IMR-90 (cell line): ENCODE results near the gene CEMIP2. TPM values are rescaled to one million over a fixed set of nuclear protein-coding genes. Genes with fewer than 3 reads are reported as not detected.

Source experiments
- ATAC-seq: fragments of 200-7000 bp; cut with Tn5 transposase; 2 replicates; pipeline ENCODE4 v1.9.1; 2020; ENCODE audit warnings: low read depth, mild to moderate bottlenecking, moderate library complexity
- BruUV-seq: library from RNA; stranded (reverse); fragments of 400-500 nt; replicated peaks from 2 replicates; lab custom pipeline; 2021; lab: Mats Ljungman, UMichigan
- CTCF ChIA-PET: fragments of 300-600 bp; formaldehyde crosslinking; extraction: SDS; loops from one replicate; lab custom pipeline; 2021; ENCODE audit warnings: antibody characterized with exemption; lab: Yijun Ruan, JAX
- POLR2A ChIA-PET: fragments of 300-600 bp; sonication (Branson Sonifier 250); formaldehyde crosslinking; loops from one replicate; lab custom pipeline; 2022; ENCODE audit warnings: antibody characterized with exemption; ENCODE audit not compliant: unreplicated experiment; lab: Charles Lee
- DNase-seq: peaks from one replicate; pipeline ENCODE4 v3.0.0; 2013
- H2AFZ ChIP-seq: replicated peaks from 2 replicates; pipeline ENCODE3; 2013; ENCODE audit warnings: low read length, mild to moderate bottlenecking; ENCODE audit not compliant: poor library complexity
- H2AK5ac ChIP-seq: 2 replicates; pipeline ENCODE4 v1.6.1; 2013; ENCODE audit warnings: low read depth, low read length, inconsistent platforms
- H2AK9ac ChIP-seq: replicated peaks from 2 replicates; pipeline ENCODE3; 2013; ENCODE audit warnings: mild to moderate bottlenecking, low read depth, low read length, moderate library complexity; ENCODE audit not compliant: poor library complexity
- H2BK120ac ChIP-seq: 2 replicates; pipeline ENCODE4 v1.6.1; 2013; ENCODE audit warnings: low read depth, low read length, inconsistent platforms
- H2BK15ac ChIP-seq: 3 replicates; pipeline ENCODE4 v1.6.1; 2013; ENCODE audit warnings: low read depth, low read length, inconsistent platforms
- H2BK20ac ChIP-seq: 2 replicates; pipeline ENCODE4 v1.6.1; 2013; ENCODE audit warnings: low read depth, mild to moderate bottlenecking, inconsistent platforms, low read length, moderate library complexity
- H2BK5ac ChIP-seq: 2 replicates; pipeline ENCODE4 v1.6.1; 2013; ENCODE audit warnings: mild to moderate bottlenecking, low read depth, low read length, inconsistent platforms; ENCODE audit not compliant: poor library complexity, severe bottlenecking
- H3K14ac ChIP-seq: replicated peaks from 2 replicates; pipeline ENCODE4 v1.6.1; 2013; ENCODE audit warnings: low read depth, low read length, inconsistent platforms
- H3K18ac ChIP-seq: 2 replicates; pipeline ENCODE4 v1.6.1; 2013; ENCODE audit warnings: low read depth, low read length, control low read depth
- H3K23ac ChIP-seq: 2 replicates; pipeline ENCODE4 v1.6.1; 2013; ENCODE audit warnings: low read depth, low read length, inconsistent platforms
- H3K27ac ChIP-seq: 2 replicates; pipeline ENCODE4 v1.5.1; 2013; ENCODE audit warnings: mild to moderate bottlenecking, control low read depth, low read length; ENCODE audit not compliant: insufficient read depth
- H3K27me3 ChIP-seq: 2 replicates; pipeline ENCODE4 v1.6.1; 2013; ENCODE audit warnings: low read length; ENCODE audit not compliant: control insufficient read depth, insufficient read depth
- H3K36me3 ChIP-seq: 2 replicates; pipeline ENCODE4 v1.6.1; 2013; ENCODE audit warnings: low read length, mixed read lengths; ENCODE audit not compliant: control insufficient read depth, insufficient read depth
- H3K4ac ChIP-seq: 2 replicates; pipeline ENCODE4 v1.6.1; 2013; ENCODE audit warnings: low read depth, low read length, inconsistent platforms
- H3K4me1 ChIP-seq: 2 replicates; pipeline ENCODE4 v1.6.1; 2013; ENCODE audit warnings: low read length, mixed read lengths; ENCODE audit not compliant: control insufficient read depth, insufficient read depth
- H3K4me2 ChIP-seq: 2 replicates; pipeline ENCODE4 v1.6.1; 2013; ENCODE audit warnings: low read depth, mild to moderate bottlenecking, control low read depth, low read length, moderate library complexity
- H3K4me3 ChIP-seq: 2 replicates; pipeline ENCODE4 v1.5.1; 2013; ENCODE audit warnings: low read depth, mild to moderate bottlenecking, control low read depth, low read length, moderate library complexity; ENCODE audit not compliant: insufficient read depth
- H3K56ac ChIP-seq: 2 replicates; pipeline ENCODE4 v1.6.1; 2013; ENCODE audit warnings: low read length, inconsistent platforms; ENCODE audit not compliant: insufficient read depth; ENCODE audit errors: extremely low read depth
- H3K79me1 ChIP-seq, 2 experiments: 2 replicates each; pipeline ENCODE4 v1.6.1; 2013; ENCODE audit warnings: low read length in 2 of 2, inconsistent platforms in 1 of 2, low read depth in 1 of 2
- H3K9ac ChIP-seq: 2 replicates; pipeline ENCODE4 v1.6.1; 2013; ENCODE audit warnings: low read depth, low read length, control low read depth
- H3K9me1 ChIP-seq: 2 replicates; pipeline ENCODE4 v1.6.1; 2013; ENCODE audit warnings: low read length, inconsistent platforms; ENCODE audit not compliant: insufficient read depth
- H3K9me3 ChIP-seq: 2 replicates; pipeline ENCODE4 v1.6.1; 2013; ENCODE audit warnings: low read length; ENCODE audit not compliant: control insufficient read depth, insufficient read depth
- H4K20me1 ChIP-seq: 2 replicates; pipeline ENCODE4 v1.6.1; 2013; ENCODE audit warnings: low read length, inconsistent platforms; ENCODE audit not compliant: insufficient read depth
- H4K5ac ChIP-seq: 2 replicates; pipeline ENCODE4 v1.6.1; 2013; ENCODE audit warnings: mild to moderate bottlenecking, low read depth, low read length, control low read depth
- H4K8ac ChIP-seq, 2 experiments: 2 replicates each; pipeline ENCODE4 v1.6.1; 2013; ENCODE audit warnings: low read depth in 2 of 2, low read length in 2 of 2, control low read depth in 1 of 2, inconsistent platforms in 1 of 2
- H4K91ac ChIP-seq: 2 replicates; pipeline ENCODE4 v1.6.1; 2013; ENCODE audit warnings: low read depth, low read length, inconsistent platforms; ENCODE audit not compliant: insufficient read depth
- BHLHE40 ChIP-seq: fragments of 150-350 bp; IDR thresholded peaks from 2 replicates; pipeline ENCODE4 v1.6.1; 2016; ENCODE audit warnings: mild to moderate bottlenecking, low read depth, low read length
- CEBPB ChIP-seq: IDR thresholded peaks from 2 replicates; pipeline ENCODE4 v1.6.1; 2012; ENCODE audit warnings: low read depth, low read length, improper control_type of control experiment
- CHD1 ChIP-seq: IDR thresholded peaks from 2 replicates; pipeline ENCODE4 v1.6.1; 2012; ENCODE audit warnings: low read depth, low read length, improper control_type of control experiment
- CTCF ChIP-seq: conservative IDR thresholded peaks from 2 replicates; pipeline ENCODE4 v1.5.1; 2012; ENCODE audit warnings: mild to moderate bottlenecking, low read depth, low read length, improper control_type of control experiment
- FOS ChIP-seq: fragments of 150-350 bp; IDR thresholded peaks from 2 replicates; pipeline ENCODE4 v1.6.1; 2016; ENCODE audit warnings: low read depth, low read length
- MAFK ChIP-seq: IDR thresholded peaks from 2 replicates; pipeline ENCODE4 v1.6.1; 2012; ENCODE audit warnings: low read depth, low read length, improper control_type of control experiment
- MAZ ChIP-seq: IDR thresholded peaks from 2 replicates; pipeline ENCODE4 v1.6.1; 2012; ENCODE audit warnings: low read depth, mild to moderate bottlenecking, low read length, improper control_type of control experiment, moderate library complexity, borderline replicate concordance
- NFE2L2 ChIP-seq: fragments of 150-350 bp; IDR thresholded peaks from 2 replicates; pipeline ENCODE4 v1.6.1; 2016; ENCODE audit warnings: low read depth, mild to moderate bottlenecking, low read length
- RAD21 ChIP-seq: IDR thresholded peaks from 2 replicates; pipeline ENCODE4 v1.6.1; 2012; ENCODE audit warnings: low read length, improper control_type of control experiment
- RCOR1 ChIP-seq: IDR thresholded peaks from 2 replicates; pipeline ENCODE4 v1.6.1; 2012; ENCODE audit warnings: mild to moderate bottlenecking, low read length, improper control_type of control experiment; ENCODE audit not compliant: insufficient replicate concordance
- SMC3 ChIP-seq: fragments of 150-350 bp; IDR thresholded peaks from 2 replicates; pipeline ENCODE4 v1.6.1; 2016; ENCODE audit warnings: low read depth, mild to moderate bottlenecking, antibody characterized with exemption, low read length, moderate library complexity
- WGBS, 2 experiments: methylation state at CpG; one replicate each; pipeline versions ENCODE4 v1.1.5 to v1.1.7; 2013; ENCODE audit warnings: missing lambda C conversion rate in 2 of 2; ENCODE audit not compliant: insufficient read length in 1 of 2; ENCODE audit errors: extremely low coverage in 2 of 2; 5-methylcytosine and 5-hydroxymethylcytosine counted together
- dilution Hi-C: fragments of 300-500 bp; cut with HindIII; formaldehyde crosslinking; loops from one replicate; pipeline ENCODE4 v1.14.3; 2018; ENCODE audit warnings: low sequenced_read_pairs; ENCODE audit not compliant: unreplicated experiment
- in situ Hi-C: fragments of 300-500 bp; cut with MboI; formaldehyde crosslinking; loops from 3 replicates; pipeline ENCODE4 v1.14.3; 2019; ENCODE audit warnings: low sequenced_read_pairs, inconsistent platforms, mixed read lengths
- intact Hi-C: fragments of 100-400 bp; cut with micrococcal nuclease; formaldehyde crosslinking; loops from 2 replicates; pipeline ENCODE4 v1.10.0; 2022
- polyA plus RNA-seq, 3 experiments: library from polyadenylated mRNA; depleted of rRNA; stranded (reverse); fragments of >200 nt; gene quantifications; 2 replicates each; pipeline ENCODE4 v1.2.3, GENCODE V29; 2012; ENCODE audit warnings: low replicate concordance in 1 of 3
- total RNA-seq: library from RNA; depleted of rRNA; stranded (reverse); fragments of >200 nt; gene quantifications from 2 replicates; pipeline ENCODE4 v1.2.3, GENCODE V29; 2012
- TF ChIP-seq, protein P1 (sequence below): fragments of 150-350 bp; IDR thresholded peaks from 2 replicates; pipeline ENCODE4 v1.6.1; 2017; ENCODE audit warnings: mild to moderate bottlenecking, antibody characterized with exemption, low read length, low read depth

The CEMIP2 gene
- total and polyA plus RNA-seq, 2 of the 4 experiments (the other 2 are of a cell fraction): 65.2 to 67.4 TPM

- dilution Hi-C loops: no loop called here
- no peak overlapping the region for H3K4ac ChIP-seq
Observed at GRCh38 chr9:71756753-71757152, 11.6 kb downstream of the CEMIP2 start.

More at GRCh38 chr9:71756753-71757152, 11.6 kb downstream of the CEMIP2 start:
- Histone ChIP-seq H3K4me2 (no peak overlapping the region), H3K14ac (no peak overlapping the region), H3K27ac (no peak overlapping the region), H3K18ac (no peak overlapping the region), H2BK120ac (no peak overlapping the region), H4K91ac (no peak overlapping the region), H3K27me3 (no peaks in the 10 kb centered on the region), H4K5ac (no peak overlapping the region), H3K79me1 (peaks cover 16 to 53% of the 10 kb centered on the region in 2 experiments), H3K9me3 (no peaks in the 10 kb centered on the region), H3K23ac (no peak overlapping the region), H3K56ac (no peak overlapping the region), H3K36me3 (no peaks in the 10 kb centered on the region), H2BK5ac (no peak overlapping the region), H2AK9ac (no peak overlapping the region), H2BK20ac (no peak overlapping the region), H3K4me3 (no peak overlapping the region), H3K9ac (no peak overlapping the region), H3K4me1 (peaks cover 10% of the 10 kb centered on the region), H3K9me1 (peaks cover 11% of the 10 kb centered on the region), H2BK15ac (no peak overlapping the region), H2AFZ (no peak overlapping the region), H4K20me1 (peaks cover 43% of the 10 kb centered on the region), H2AK5ac (no peak overlapping the region), H4K8ac (no peak overlapping the region)
- in situ Hi-C loops: no loop called here
- ChIA-PET CTCF (interaction anchor here (1.3 kb wide), 1 partner anchor 10 kb away, joined by 4 read pairs; no protein-coding TSS in a partner anchor), POLR2A (no interaction called here)
- DNase-seq (no peak), ATAC-seq (no peak)
- WGBS, 2 experiments: no CpG with 5 or more reads among the region's 1 CpG
- intact Hi-C loops: no loop called here
- no TSS peak for BruUV-seq
- TF ChIP-seq SMC3: no peak
- TF ChIP-seq, protein P1, sequence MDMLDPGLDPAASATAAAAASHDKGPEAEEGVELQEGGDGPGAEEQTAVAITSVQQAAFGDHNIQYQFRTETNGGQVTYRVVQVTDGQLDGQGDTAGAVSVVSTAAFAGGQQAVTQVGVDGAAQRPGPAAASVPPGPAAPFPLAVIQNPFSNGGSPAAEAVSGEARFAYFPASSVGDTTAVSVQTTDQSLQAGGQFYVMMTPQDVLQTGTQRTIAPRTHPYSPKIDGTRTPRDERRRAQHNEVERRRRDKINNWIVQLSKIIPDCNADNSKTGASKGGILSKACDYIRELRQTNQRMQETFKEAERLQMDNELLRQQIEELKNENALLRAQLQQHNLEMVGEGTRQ: no peak
- no peak for TF ChIP-seq RCOR1
- TF ChIP-seq CTCF: no peak
- TF ChIP-seq CEBPB: no peak
- no peak for TF ChIP-seq NFE2L2
- no peak for TF ChIP-seq MAZ
- TF ChIP-seq CHD1: no peak
- TF ChIP-seq RAD21: no peak
- no peak for TF ChIP-seq MAFK
- TF ChIP-seq BHLHE40: no peak
- TF ChIP-seq FOS: no peak
